ENCODE results near the gene NTRK2.

GRCh38 chr9:84754881-84755280, 85.4 kb downstream of the NTRK2 start:
- TF ChIP-seq POLR2A (IDR thresholded peaks at IDR 0.05) = no peak
- TF ChIP-seq, protein P1, sequence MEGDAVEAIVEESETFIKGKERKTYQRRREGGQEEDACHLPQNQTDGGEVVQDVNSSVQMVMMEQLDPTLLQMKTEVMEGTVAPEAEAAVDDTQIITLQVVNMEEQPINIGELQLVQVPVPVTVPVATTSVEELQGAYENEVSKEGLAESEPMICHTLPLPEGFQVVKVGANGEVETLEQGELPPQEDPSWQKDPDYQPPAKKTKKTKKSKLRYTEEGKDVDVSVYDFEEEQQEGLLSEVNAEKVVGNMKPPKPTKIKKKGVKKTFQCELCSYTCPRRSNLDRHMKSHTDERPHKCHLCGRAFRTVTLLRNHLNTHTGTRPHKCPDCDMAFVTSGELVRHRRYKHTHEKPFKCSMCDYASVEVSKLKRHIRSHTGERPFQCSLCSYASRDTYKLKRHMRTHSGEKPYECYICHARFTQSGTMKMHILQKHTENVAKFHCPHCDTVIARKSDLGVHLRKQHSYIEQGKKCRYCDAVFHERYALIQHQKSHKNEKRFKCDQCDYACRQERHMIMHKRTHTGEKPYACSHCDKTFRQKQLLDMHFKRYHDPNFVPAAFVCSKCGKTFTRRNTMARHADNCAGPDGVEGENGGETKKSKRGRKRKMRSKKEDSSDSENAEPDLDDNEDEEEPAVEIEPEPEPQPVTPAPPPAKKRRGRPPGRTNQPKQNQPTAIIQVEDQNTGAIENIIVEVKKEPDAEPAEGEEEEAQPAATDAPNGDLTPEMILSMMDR (IDR thresholded peaks at IDR 0.05) = no peak

Measured in suprapubic skin (tissue), 3 donors.